SK-N-SH (cell line): ENCODE measurements around the gene NFKB1. TPM values are rescaled to one million over a fixed set of nuclear protein-coding genes. Genes with fewer than 3 reads are reported as not detected.

Experiments used
- CTCF ChIA-PET: fragments of 300-600, 350-600 bp; formaldehyde crosslinking; extraction: SDS; loops from one replicate; lab custom pipeline; 2021; lab: Yijun Ruan, JAX
- POLR2A ChIA-PET: fragments of 350-600 bp; sonication (Branson Sonifier 250); formaldehyde crosslinking; extraction: SDS; loops from one replicate; lab custom pipeline; 2020; ENCODE audit warnings: antibody characterized with exemption, inconsistent platforms; lab: Yijun Ruan, JAX
- DNase-seq: peaks from one replicate; pipeline ENCODE4 v3.0.0; 2012
- H2AFZ ChIP-seq: fragments of 200-600 bp; sonication (generic); 2 replicates; pipeline ENCODE4 v1.8.1; 2016; ENCODE audit warnings: antibody characterized with exemption, mild to moderate bottlenecking, low read depth
- H3F3A ChIP-seq: fragments of 200-600 bp; sonication (generic); replicated peaks from 2 replicates; pipeline ENCODE3; 2016; ENCODE audit warnings: antibody characterized with exemption, mild to moderate bottlenecking; ENCODE audit not compliant: insufficient read depth
- H3K27ac ChIP-seq, 2 experiments: fragments of 200-500 bp in 1 of 2; fragments of 200-600 bp in 1 of 2; sonication (Bioruptor generic) in 1 of 2; sonication (generic), shearing (Covaris generic) in 1 of 2; 2 replicates each; pipeline versions ENCODE4 v1.5.1 to v1.6.1; 2014 to 2016; ENCODE audit warnings: low read depth in 2 of 2, inconsistent platforms in 1 of 2, low read length in 1 of 2, mild to moderate bottlenecking in 1 of 2, mixed read lengths in 1 of 2
- H3K27me3 ChIP-seq: fragments of 200-600 bp; sonication (generic), shearing (Covaris generic); 2 replicates; pipeline ENCODE4 v1.6.1; 2016; ENCODE audit warnings: mixed run types; ENCODE audit not compliant: insufficient read depth
- H3K36me3 ChIP-seq, 2 experiments: fragments of 200-500 bp in 1 of 2; fragments of 200-600 bp in 1 of 2; sonication (Bioruptor generic) in 1 of 2; sonication (generic) in 1 of 2; replicated peaks in 1 of 2; 2 replicates each; pipeline versions ENCODE3 to v1.5.1; 2014 to 2016; ENCODE audit warnings: low read length in 1 of 2, mild to moderate bottlenecking in 1 of 2; ENCODE audit not compliant: insufficient read depth in 2 of 2, control insufficient read depth in 1 of 2
- H3K4me1 ChIP-seq, 2 experiments: fragments of 200-500 bp in 1 of 2; fragments of 200-600 bp in 1 of 2; sonication (Bioruptor generic) in 1 of 2; sonication (generic), shearing (Covaris generic) in 1 of 2; 2 replicates each; pipeline versions ENCODE4 v1.5.1 to v1.6.1; 2014 to 2016; ENCODE audit warnings: low read depth in 1 of 2, low read length in 1 of 2, mixed run types in 1 of 2; ENCODE audit not compliant: insufficient read depth in 2 of 2, control insufficient read depth in 1 of 2
- H3K4me2 ChIP-seq: fragments of 200-600 bp; sonication (generic), shearing (Covaris generic); 2 replicates; pipeline ENCODE4 v1.6.1; 2017; ENCODE audit warnings: mixed run types
- H3K4me3 ChIP-seq, 2 experiments: fragments of 200-500 bp in 1 of 2; fragments of 200-600 bp in 1 of 2; sonication (Bioruptor generic) in 1 of 2; sonication (generic), shearing (Covaris generic) in 1 of 2; 2 replicates each; pipeline versions ENCODE4 v1.5.1 to v1.8.1; 2014 to 2016; ENCODE audit warnings: low read depth in 2 of 2, inconsistent platforms in 1 of 2, low read length in 1 of 2, mild to moderate bottlenecking in 1 of 2, mixed read lengths in 1 of 2, moderate library complexity in 1 of 2
- H3K79me2 ChIP-seq: fragments of 200-600 bp; sonication (generic); 2 replicates; pipeline ENCODE4 v1.8.1; 2017; ENCODE audit warnings: mild to moderate bottlenecking; ENCODE audit not compliant: insufficient read depth
- H3K9ac ChIP-seq: fragments of 200-600 bp; sonication (generic); 2 replicates; pipeline ENCODE4 v1.6.1; 2017; ENCODE audit warnings: mixed run types
- H3K9me2 ChIP-seq: fragments of 200-600 bp; sonication (generic); 2 replicates; pipeline ENCODE4 v1.6.1; 2017; ENCODE audit warnings: mixed run types
- H3K9me3 ChIP-seq: fragments of 200-600 bp; sonication (generic); 2 replicates; pipeline ENCODE4 v1.6.1; 2017; ENCODE audit warnings: mixed run types, mild to moderate bottlenecking, moderate library complexity
- H4K20me1 ChIP-seq: fragments of 200-600 bp; sonication (generic); 2 replicates; pipeline ENCODE4 v1.6.1; 2017; ENCODE audit warnings: mild to moderate bottlenecking, mixed run types; ENCODE audit not compliant: insufficient read depth
- CHD2 ChIP-seq: fragments of 150-350 bp; IDR thresholded peaks from 2 replicates; pipeline ENCODE4 v1.6.1; 2018; ENCODE audit warnings: low read length; ENCODE audit not compliant: partially characterized antibody
- CTCF ChIP-seq: fragments of 200-600 bp; sonication (generic); IDR thresholded peaks from 2 replicates; pipeline ENCODE4 v1.6.1; 2017; ENCODE audit warnings: antibody characterized with exemption, mild to moderate bottlenecking, moderate library complexity
- ELF1 ChIP-seq: IDR thresholded peaks from 2 replicates; pipeline ENCODE4 v1.4.0; 2012
- EP300 ChIP-seq, 2 experiments: IDR thresholded peaks; 2 replicates each; pipeline versions ENCODE4 v1.4.0 to v1.6.1; 2012; ENCODE audit warnings: borderline replicate concordance in 1 of 2, low read depth in 1 of 2, low read length in 1 of 2
- EZH2phosphoT487 ChIP-seq: fragments of 200-600 bp; sonication (generic); IDR thresholded peaks from 2 replicates; pipeline ENCODE4 v1.6.1; 2017; ENCODE audit warnings: low read depth, mixed run types, mild to moderate bottlenecking, antibody characterized with exemption, moderate library complexity, borderline replicate concordance
- IRF3 ChIP-seq: fragments of 150-350 bp; IDR thresholded peaks from 2 replicates; pipeline ENCODE4 v1.6.1; 2016; ENCODE audit warnings: mild to moderate bottlenecking, low read depth, low read length
- NFIC ChIP-seq: IDR thresholded peaks from 2 replicates; pipeline ENCODE4 v1.4.0; 2012; ENCODE audit warnings: borderline replicate concordance
- POLR2AphosphoS5 ChIP-seq: IDR thresholded peaks from 2 replicates; pipeline ENCODE4 v1.6.1; 2012; ENCODE audit warnings: low read depth, low read length
- RAD21 ChIP-seq: IDR thresholded peaks from 2 replicates; pipeline ENCODE4 v1.6.1; 2012; ENCODE audit warnings: mild to moderate bottlenecking, low read length
- RCOR1 ChIP-seq: fragments of 150-350 bp; IDR thresholded peaks from 2 replicates; pipeline ENCODE4 v1.6.1; 2017; ENCODE audit warnings: antibody characterized with exemption, low read length
- RFX5 ChIP-seq: IDR thresholded peaks from 2 replicates; pipeline ENCODE4 v1.6.1; 2012; ENCODE audit warnings: mild to moderate bottlenecking, improper control_type of control experiment, low read length
- SIN3A ChIP-seq: IDR thresholded peaks from 2 replicates; pipeline ENCODE4 v1.6.1; 2012; ENCODE audit warnings: low read depth, mild to moderate bottlenecking, low read length, moderate library complexity, borderline replicate concordance
- SMC3 ChIP-seq: IDR thresholded peaks from 2 replicates; pipeline ENCODE4 v1.6.1; 2012; ENCODE audit warnings: low read depth, low read length, improper control_type of control experiment
- TAF1 ChIP-seq: IDR thresholded peaks from 2 replicates; pipeline ENCODE4 v1.6.1; 2012; ENCODE audit warnings: low read depth, mild to moderate bottlenecking, low read length, moderate library complexity, borderline replicate concordance
- TCF12 ChIP-seq: IDR thresholded peaks from 2 replicates; pipeline ENCODE4 v1.4.0; 2012
- USF1 ChIP-seq: IDR thresholded peaks from 2 replicates; pipeline ENCODE4 v1.4.0; 2012; ENCODE audit warnings: low read depth, borderline replicate concordance
- YY1 ChIP-seq: IDR thresholded peaks from 2 replicates; pipeline ENCODE4 v1.4.0; 2012; ENCODE audit warnings: low read depth, mild to moderate bottlenecking
- WGBS: methylation state at CpG from one replicate; pipeline ENCODE4 v1.1.6; 2017; ENCODE audit warnings: low lambda C conversion rate; 5-methylcytosine and 5-hydroxymethylcytosine counted together
- polyA plus RNA-seq, 3 experiments: library from polyadenylated mRNA; depleted of rRNA; stranded (reverse); fragments of >200 nt; gene quantifications; 2 replicates each; pipeline ENCODE4 v1.2.3, GENCODE V29; 2012

Gene NFKB1
- polyA plus RNA-seq, 1 of the 3 experiments (the other 2 are of a cell fraction) = 14.1 TPM

- TF ChIP-seq USF1 = no peak
- TF ChIP-seq TAF1 = no peak
Measured at GRCh38 chr4:102560115-102560514, 59.0 kb downstream of the NFKB1 start (continued).

GRCh38 chr4:102560571-102561341 is 59.6 kb downstream of the NFKB1 start:
- Histone ChIP-seq H3K4me1 (peaks cover 0 to 12% of the 10 kb centered on the region in 2 experiments; a peak in 1 of 4 replicates), H3K79me2 (no peaks in the 10 kb centered on the region), H3K27me3 (no peaks in the 10 kb centered on the region), H3K27ac (no peak overlapping the region), H2AFZ (no peak overlapping the region), H3K4me2 (no peak overlapping the region), H3K4me3 (no peak overlapping the region), H3K36me3 (peaks cover 0 to 2% of the 10 kb centered on the region in 2 experiments), H3K9me3 (no peaks in the 10 kb centered on the region), H3K9me2 (no peaks in the 10 kb centered on the region), H4K20me1 (no peaks in the 10 kb centered on the region), H3F3A (peaks cover 4% of the 10 kb centered on the region), H3K9ac (no peak overlapping the region)
- over 99% methylated on average over 4 of the region's 4 CpGs for WGBS
- ChIA-PET POLR2A (no interaction called here), CTCF (interaction anchor here (1.4 kb wide), 1 partner anchor 42 kb away, joined by 3 read pairs; no protein-coding TSS in a partner anchor)
- TF ChIP-seq CTCF (no peak), RFX5 (no peak), EP300 (IDR thresholded peaks at IDR 0.05; ENCODE audit: borderline replicate concordance in 1 of 2, low read depth in 1 of 2, low read length in 1 of 2) (no peak), USF1 (no peak), SIN3A (no peak), IRF3 (no peak), YY1 (no peak), NFIC (no peak), TCF12 (no peak), RCOR1 (no peak), POLR2AphosphoS5 (no peak), RAD21 (no peak), SMC3 (no peak), ELF1 (no peak), EZH2phosphoT487 (no peak), CHD2 (no peak)
- no peak for DNase-seq
